ENCODE results near the gene DLX3.

The DLX3 gene

DNA sequence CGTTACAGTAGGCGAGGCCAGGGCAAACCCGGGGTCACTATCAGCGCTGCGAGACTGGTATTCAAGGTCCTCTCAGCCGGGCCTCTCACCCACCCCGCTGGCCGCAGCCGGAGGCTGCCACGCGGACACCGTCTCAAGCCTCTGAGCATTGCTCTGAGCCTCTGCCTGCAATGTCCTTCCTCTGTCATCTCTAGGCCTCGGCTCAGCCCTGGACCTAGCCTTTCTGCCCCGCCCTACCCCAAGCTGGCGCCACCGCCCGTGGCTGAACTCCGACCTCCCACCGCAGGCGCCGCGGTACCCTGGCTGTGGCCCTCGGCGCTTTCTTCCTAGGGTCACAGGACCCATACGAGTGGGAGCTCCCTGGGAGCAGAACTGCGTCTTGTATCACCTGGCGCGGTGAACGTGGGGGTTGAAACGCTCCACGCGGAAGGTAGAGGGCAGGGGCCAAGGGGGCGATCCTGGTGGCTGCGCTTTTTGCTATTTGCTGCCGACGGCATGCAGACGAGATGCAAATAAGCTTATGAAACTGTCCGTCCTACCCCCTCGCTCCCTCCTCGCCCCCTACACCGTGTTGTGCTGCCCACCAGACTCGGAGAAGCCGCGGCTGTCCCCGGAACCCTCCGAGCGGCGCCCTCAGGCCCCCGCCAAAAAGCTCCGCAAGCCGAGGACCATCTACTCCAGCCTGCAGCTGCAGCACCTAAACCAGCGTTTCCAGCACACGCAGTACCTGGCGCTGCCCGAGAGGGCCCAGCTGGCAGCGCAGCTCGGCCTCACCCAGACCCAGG is 22.3 kb downstream of the DLX3 start:
- no peak for DNase-seq (ENCODE audit: low read depth)

GRCh38 chr17:49971848-49972485 is 23.1 kb downstream of the DLX3 start:
- no peak for DNase-seq (ENCODE audit: low read depth)

GRCh38 chr17:49971199-49971847 is 23.7 kb downstream of the DLX3 start:
- DNase-seq (ENCODE audit: low read depth): no peak

DNA sequence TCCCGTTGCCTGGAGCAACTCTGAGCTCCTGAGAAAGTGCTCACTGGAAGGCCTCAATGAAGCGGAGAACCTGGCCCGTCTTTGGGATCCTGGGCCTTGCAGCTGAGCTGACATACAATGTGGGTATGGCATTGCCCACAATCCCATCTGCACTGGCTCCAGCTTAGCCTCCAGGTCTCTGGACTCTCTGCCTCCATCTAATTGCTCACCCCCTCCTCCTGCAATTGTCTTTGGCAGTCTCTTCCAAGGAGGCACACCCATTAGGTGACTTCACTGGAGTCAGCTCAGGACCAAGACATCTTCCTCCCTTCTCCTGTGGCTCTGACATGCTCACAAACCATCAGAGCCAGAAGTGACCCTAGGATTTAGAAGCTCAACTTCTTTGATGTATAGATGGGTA is 24.5 kb downstream of the DLX3 start:
- no peak for DNase-seq (ENCODE audit: low read depth)

- no peak for DNase-seq (ENCODE audit: low read depth)
Observed at GRCh38 chr17:49969795-49970389, 25.1 kb downstream of the DLX3 start.

DNA sequence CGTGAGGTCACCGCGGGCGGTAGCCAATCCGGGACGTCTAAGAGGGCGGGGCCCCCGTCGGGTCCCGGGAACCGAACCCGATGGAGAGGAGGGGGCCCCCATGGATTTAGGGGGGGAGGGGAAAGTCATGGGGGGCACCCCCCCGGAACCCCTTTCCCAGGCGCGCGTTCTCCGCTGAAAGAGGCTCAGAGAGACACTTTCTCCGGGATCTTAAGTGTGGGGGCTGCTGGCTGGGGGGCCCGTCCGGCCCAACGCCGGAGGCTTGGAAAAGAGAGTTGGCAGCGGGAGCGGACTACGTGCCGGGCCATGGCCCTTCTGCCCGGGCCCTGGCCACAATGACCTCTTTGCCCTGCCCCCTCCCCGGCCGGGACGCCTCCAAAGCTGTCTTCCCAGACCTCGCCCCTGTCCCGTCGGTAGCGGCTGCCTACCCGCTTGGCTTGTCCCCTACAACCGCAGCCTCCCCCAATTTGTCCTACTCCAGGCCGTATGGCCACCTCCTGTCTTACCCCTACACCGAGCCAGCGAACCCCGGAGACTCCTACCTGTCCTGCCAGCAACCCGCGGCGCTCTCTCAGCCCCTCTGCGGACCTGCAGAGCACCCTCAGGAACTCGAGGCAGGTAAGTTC is 25.8 kb downstream of the DLX3 start, which contains the start of gene DLX4:
DLX4 (plus strand) TSS at position 57 of the 626 bp plus-strand sequence; CDS start at position 336, 279 bp downstream.
- peak; percentile 46 for DNase-seq (ENCODE audit: low read depth)

DNA sequence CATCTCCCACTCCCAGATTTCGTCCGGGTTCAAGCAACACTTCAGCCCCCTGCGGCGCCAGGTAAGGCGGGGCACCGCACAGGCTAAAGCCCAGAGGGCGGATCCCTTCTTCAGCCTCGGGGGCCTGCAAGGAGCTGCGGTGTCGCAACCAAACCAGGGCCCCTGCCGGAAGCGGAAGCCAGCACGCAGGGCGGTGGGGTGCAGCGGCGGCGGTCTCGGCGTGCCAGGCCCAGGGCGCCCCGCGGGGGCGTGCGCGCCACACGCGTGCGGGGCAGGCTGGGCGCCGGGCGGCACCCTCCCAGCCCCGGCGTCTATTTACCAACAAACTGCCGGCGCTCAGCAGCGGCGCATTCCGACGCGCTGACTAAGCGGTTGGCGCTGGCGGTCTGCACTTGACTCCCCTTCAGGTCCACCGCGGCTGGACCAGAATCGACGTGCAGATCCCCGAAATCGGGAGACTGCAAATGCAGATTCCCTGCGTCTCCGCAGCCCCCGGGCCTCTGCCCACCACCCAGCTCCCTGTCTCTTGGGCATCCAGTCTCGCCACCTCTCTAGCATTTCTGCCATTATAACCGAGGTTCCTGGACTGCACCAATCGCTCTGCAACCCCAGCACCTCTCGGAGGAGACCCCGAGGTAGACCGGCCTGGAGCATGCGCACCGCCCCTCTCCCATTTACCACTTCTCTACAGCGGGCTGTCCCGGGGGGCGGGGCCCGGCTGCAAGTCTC is 26.5 kb downstream of the DLX3 start:
- peak; percentile 88 for DNase-seq (ENCODE audit: low read depth)

DNA sequence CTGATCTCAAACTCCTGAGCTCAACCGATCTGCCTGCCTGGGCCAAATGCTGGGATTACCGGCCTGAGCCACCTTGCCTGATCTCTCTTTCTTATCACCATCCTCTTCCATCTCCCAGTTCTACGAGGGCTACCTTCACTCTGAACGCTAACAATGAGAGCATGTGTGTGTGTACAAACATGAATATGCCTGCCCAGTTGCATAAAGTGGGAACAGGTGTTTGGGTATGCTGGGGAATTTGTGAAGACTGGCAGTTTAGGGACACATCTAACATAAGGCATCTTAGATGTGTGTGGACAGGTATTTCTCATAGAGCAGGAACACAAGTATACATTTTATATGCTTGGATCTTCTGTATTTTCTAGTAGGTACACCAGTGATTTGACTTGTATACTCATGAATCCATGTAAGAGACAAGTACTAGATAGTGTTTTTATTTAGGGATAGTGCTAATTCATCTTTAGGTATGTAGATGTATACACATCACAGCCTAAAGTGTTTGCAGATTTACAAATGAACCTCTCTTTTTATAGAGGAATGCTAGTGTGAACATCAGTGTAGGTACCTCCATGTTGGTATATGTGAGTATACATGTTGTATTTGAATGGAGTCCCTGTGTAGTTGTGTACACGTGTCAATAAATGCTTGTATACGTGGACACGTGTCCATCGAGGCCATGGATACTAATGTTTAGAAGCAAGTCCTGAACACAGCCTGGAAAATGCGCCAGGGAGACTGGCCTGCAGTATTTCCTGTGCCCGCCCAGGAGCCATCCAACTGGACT is 27.2 kb downstream of the DLX3 start:
- DNase-seq (ENCODE audit: low read depth): no peak

- no peak for DNase-seq (ENCODE audit: low read depth)
Observed at GRCh38 chr17:49967205-49967604, 27.8 kb downstream of the DLX3 start.

GRCh38 chr17:49966767-49967166 is 28.3 kb downstream of the DLX3 start:
- no peak for DNase-seq (ENCODE audit: low read depth)

- DNase-seq (ENCODE audit: low read depth): no peak
Observed at GRCh38 chr17:49965524-49965909, 29.5 kb downstream of the DLX3 start.

DNA sequence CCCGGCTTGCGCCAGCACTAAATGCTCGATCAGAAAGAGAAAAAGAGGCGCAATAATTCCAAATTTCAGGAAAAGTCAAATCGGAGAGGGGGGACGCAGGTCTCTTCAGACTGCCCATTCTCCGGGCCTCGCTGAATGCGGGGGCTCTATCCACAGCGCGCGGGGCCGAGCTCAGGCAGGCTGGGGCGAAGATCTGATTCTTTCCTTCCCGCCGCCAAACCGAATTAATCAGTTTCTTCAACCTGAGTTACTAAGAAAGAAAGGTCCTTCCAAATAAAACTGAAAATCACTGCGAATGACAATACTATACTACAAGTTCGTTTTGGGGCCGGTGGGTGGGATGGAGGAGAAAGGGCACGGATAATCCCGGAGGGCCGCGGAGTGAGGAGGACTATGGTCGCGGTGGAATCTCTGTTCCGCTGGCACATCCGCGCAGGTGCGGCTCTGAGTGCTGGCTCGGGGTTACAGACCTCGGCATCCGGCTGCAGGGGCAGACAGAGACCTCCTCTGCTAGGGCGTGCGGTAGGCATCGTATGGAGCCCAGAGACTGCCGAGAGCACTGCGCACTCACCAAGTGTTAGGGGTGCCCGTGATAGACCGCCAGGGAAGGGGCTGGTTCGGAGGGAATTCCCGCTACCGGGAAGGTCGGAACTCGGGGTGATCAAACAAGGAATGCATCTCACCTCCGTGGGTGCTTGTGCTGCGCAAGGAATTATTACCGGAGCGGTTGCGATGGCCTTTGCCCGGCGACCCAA is 30.1 kb downstream of the DLX3 start:
- no peak for DNase-seq (ENCODE audit: low read depth)

- DNase-seq (ENCODE audit: low read depth): no peak
Observed at GRCh38 chr17:49964303-49964768, 30.7 kb downstream of the DLX3 start.

DNA sequence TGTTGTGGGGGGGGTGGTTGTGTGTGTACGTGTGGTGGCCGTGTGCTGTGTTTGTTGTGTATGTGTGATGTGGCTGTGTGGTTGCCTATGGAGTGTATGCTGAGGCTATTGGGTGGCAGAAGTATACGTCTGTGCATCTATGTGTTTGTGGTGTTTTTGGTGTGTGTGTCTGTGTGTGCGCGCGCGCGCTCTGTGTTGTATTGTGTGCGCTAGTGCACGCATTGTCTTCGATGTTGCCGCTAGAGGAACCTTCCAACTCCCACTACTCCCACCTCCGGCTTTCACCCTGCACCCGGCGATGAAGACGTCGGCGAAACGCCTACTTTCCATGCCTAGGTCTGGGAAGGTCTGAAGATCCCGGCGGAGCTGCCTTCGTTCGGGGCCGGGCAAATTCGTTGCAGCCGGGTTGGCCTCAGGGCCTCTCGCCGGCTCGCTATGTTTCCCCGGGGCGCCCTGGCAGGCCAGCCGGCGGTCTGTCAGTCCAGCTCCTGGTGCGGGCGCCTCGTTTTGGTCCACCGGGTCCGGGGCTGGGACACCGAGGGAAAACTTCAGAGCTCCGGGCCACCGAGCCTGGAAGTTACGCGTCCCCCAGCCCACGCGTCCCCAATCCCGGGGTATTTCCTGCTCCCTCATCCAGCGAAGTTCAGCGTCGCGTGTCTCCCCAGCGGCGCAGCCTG is 31.3 kb downstream of the DLX3 start:
- no peak for DNase-seq (ENCODE audit: low read depth)

GRCh38 chr17:49963309-49963625 is 31.8 kb downstream of the DLX3 start:
- no peak for DNase-seq (ENCODE audit: low read depth)

DNA sequence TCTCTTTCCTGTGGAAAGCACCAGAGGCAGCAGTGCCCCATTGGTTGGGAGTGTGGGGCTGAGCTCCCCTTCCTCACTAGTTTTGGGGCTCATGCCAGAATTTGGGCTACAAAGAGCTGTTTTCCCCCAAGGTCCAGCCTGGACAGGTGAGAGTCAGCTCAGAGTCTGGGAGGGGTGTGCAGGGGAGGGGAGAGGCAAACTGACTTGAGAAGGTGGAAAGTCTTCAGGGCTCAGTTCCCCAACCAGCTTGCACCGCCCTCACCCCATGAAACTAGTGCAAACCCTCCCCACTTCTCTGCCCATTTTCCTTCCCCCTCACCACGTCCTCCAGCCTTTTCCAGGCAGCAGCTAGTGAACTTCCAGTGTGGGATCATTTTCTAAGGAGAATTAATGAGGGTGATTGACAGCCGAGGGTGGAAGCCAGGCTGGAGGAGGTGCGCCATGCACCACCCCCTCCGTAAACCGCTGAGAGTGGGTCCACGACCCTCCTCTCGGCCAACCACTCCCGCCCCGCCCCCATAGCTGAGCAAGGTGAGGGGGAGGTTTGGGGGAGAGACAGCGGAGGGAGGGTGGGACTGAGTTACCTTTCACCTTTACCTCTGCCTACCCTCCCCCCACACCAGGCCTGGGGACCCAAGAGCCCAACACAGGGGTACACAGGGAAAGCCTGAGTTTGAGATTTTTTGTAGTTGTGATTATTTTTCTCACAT is 32.3 kb downstream of the DLX3 start:
- no peak for DNase-seq (ENCODE audit: low read depth)

- peak; percentile 53 for DNase-seq (ENCODE audit: low read depth)
Observed at GRCh38 chr17:49959183-49959935, 35.7 kb downstream of the DLX3 start.

- no peak for DNase-seq (ENCODE audit: low read depth)
Observed at GRCh38 chr17:49958723-49959122, 36.3 kb downstream of the DLX3 start.
